Forelimb muscle (tissue), 1 donor: ENCODE results near the gene PPP1R7. TPM values are rescaled to one million over a fixed set of nuclear protein-coding genes. Genes with fewer than 3 reads are reported as not detected.

Source experiments
- DNase-seq: peaks from one replicate; pipeline ENCODE4 v3.0.0-alpha.2; 2013; ENCODE audit warnings: low read depth
- polyA plus RNA-seq: library from polyadenylated mRNA; unstranded; fragments of 120-200 nt; gene quantifications from one replicate; pipeline ENCODE4 v1.2.1, GENCODE V29; 2013; ENCODE audit not compliant: insufficient read length

PPP1R7 gene
- polyA plus RNA-seq, 1 donor: 71.0 TPM

DNA sequence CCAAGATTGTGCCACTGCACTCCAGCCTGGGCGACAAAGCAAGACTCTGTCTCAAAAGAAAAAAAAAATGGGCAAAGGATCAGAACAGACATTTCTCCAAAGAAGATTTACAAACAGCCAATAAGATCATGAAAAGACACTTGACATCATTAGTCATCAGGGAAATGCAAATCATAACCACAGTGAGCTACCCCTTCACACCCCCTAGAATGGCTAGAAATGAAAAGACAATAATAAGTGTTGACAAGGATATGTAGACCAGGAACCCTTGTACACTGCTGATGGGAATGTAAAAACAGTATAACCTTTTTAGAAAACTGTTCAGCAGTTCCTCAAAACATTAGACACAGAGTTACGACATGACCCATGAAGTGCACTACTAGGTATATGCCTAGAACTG lies 29.8 kb upstream of the PPP1R7 start:
- DNase-seq: no peak

DNA sequence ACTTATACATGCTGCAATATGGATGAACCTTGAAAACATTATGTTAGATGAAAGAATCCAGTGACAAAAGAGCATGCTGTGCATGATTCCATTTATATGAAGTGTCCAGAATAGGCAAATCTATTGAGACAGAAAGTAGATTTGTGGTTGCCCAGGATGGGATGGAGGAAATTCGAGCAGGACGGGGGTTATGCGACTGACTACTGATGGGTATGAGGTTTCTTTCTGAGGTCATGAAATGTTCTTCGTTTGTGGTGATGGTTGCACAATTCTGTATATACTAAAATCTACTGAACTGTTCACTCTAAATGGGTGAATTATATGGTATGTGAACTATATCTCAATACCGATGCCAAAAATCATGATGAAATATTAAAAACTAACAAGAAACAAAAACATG lies 29.3 kb upstream of the PPP1R7 start:
- no peak for DNase-seq

DNA sequence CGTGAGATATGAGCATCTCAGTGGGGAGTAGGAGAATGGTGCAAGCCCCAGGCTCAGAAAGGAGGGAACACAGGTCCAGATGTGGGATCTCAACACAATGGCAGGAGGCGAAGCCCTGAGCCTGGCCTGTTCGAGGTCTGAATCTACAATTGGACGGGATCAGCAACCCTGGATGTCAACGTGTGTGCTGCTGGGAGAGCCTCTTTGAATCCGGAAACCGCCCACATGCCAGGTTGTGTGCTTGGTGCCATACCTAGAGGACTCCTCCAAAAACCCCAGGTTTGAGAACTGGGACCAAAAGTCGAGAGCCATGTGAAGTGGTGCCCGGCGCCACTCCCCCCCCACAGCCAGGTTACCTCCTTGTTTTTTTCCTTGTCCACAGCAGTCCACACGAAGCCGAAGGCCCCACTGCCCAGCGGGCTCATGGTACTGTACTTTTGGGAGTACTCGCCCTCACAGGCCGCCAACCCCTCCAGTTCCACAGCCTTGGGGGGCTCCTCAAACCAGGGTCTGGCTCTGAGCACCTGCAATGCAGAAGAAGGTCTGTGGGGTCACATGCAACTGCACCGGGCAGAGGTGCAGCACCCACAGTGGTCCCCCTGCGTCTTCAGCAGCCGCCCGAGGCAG lies 27.8 kb upstream of the PPP1R7 start:
- no peak for DNase-seq

DNA sequence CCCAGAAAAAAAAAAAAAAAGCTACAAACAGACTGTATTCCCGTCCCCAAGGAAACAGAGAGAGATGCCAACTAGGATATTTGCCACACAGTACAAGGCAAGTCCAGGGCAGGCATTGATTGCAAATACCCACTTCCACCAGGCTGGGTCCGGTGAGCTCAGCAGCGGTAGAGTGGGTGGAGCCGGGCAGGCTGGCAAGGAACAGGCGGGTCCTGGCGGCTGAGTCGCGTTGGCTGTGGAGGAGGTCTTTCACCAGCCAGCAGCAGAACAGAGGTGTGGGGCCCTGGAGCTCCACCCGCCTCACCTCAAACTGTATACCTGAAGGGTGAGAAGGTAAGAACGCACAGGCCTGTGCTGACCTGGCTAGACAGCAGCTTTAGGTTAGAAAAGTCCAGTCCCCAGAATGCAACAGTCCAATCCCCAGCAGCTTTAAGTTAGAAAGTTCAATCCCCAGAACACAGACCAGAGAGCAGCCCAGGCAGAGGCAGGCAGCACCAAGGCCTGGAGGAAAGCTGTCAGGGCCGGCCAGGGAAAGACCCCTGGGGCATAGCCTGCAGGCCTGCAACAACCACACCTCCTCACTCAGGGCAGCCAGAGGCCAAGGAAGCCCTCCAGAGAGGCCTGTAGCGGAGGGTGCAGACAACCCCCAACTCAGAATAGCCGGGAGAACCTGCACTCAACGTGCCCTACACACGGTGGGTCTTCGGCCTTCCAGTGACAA lies 26.3 kb upstream of the PPP1R7 start:
- no peak for DNase-seq

DNA sequence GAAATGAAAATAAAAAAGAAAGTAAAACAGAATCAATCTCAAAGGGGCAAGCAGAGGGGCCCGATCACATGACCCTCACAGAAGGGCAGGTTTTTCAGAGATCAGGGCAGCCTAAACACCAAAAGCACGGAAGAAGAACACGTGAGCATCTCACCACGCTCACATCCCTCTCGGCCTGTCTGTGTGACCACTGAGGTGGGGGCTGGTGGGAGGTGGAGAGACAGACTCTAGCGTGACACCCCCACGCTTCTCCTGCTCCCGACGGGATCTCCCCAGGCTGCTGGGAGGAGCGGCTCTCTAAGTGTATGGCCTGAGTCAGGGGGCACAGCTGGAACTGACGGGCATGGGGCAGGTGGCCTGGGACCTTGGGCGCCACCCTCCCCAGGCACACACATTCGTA lies 24.6 kb upstream of the PPP1R7 start:
- DNase-seq: no peak

DNA sequence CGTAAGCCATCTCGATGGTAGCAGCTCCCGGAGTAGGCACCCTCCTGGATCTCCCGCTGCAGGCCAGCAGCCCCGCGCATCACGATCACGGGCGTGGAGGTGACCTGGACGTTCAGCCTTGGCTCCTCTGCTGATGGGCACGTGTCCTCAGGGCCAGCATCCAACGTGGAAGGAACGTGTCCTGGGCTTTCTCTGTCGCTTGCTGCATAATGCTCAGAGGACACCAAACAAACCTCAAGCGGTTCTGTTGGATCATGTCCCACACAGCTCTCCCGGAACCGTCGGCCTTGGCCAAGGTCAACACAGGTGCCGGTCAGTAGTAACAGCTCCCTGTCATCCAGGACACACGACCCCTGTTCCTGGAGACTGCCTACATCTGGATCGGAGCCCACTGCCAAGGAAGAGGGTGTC lies 24.1 kb upstream of the PPP1R7 start:
- no peak for DNase-seq

DNA sequence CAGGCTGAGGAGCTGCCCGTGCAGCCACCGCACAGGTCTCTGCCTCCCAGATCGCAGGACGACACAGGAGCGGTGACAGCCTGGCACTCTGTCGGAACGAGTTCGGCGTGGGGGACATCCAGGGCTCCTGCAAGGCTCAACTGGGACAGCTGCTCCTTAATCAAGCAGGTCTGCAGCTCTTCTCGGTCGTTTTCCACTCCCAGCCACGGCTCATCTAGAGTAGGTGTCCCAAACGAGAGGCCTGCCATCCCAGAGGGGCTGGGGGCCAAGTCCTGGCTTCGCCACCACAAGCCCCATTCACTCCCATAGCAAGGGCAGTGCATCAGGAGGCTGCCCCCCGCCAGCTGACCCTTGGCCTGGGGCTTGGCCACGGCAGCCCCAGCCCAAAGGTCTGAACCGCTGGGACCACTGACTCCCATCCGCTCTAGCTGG lies 23.5 kb upstream of the PPP1R7 start:
- DNase-seq: no peak

DNA sequence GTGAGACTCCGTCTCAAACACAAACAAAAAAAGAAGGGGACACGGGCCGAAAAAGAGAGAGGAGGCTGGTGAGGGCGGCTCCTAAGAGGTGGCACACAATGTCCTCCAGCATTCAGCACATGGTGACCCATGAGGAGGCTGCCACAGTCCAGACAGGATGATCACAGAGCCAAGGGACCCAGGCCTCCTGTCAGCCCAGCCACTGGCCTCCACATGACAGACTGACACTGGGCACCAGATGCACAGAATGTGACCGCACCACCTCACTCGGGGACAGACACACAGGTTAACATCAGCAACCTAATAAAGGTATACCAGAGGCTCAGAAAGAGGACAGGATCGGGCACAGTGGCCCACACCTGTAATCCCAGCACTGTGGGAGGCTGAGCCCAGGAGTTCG lies 22.0 kb upstream of the PPP1R7 start:
- DNase-seq: no peak

DNA sequence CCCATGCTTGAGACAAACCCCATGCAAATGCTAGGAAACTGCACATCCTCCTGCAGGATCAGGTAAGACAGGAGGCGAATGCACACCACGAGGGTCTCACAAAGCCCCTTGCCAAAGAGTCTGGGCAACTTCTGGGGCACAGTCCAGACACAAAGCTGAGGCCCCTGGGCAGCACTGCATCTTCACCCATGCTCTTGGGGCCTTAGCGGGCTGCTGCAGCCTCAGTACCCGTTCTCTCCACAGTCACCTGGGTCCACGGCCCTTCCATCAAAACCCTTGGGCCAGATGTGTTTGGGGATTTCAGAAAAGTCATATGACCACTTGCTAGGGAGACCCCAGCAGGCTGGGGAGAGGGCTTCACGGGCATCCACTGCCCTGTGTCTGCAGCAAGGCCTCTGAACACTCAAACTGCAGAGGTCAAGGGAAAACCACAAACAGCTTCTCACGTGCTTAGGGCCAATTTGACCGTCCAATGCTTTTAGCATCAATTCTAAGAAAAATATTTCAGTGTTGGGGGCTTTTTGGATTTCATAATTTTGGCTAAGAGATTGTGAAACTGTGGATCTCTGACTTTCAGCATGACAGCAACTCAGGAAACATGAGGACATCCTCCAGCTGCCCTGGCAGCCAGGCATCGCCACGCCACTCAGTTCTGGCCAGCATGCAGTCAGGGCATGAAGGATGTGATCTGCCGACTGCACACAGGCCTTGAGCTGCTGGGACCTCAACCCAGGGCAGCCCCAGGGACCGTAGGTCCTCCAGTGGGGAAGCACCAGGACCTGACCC lies 21.0 kb upstream of the PPP1R7 start:
- no peak for DNase-seq

DNA sequence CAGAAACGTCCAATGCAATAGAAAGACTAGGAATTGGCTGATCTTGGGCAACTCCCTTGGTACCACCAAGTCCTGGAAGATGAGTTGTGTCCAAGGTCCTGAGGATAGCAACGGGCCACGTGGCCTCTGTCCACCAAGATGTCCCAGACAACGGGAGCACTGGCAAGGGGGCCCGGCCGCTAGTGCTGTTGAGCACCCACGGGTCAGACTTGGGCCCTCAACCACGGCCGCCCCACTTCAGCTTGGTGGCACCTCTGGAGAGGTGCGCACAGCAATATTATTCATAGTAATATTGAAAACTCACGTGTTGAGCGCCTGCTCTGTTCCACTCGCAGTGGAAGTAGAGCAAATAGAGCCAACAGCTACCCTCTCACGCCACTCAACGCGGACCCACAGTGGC lies 20.0 kb upstream of the PPP1R7 start:
- DNase-seq: no peak

DNA sequence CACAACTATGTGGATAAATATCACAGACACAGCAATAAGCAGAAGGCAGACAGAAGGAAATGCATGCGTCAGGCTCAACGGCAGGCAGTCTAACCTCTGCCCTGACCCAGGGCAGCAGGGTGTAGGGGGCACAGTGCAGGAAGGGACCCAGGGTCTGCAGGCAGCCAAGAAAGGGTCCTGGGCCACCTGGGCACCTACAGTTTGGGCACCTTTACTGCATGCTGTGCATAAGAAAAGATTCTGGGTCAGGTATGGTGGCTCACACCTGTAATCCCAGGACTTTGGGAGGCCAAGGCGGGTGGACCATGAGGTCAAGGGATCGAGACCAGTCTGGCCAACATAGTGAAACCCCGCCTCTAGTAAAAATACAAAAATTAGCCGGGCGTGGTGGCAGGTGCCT lies 18.7 kb upstream of the PPP1R7 start:
- no peak for DNase-seq

DNA sequence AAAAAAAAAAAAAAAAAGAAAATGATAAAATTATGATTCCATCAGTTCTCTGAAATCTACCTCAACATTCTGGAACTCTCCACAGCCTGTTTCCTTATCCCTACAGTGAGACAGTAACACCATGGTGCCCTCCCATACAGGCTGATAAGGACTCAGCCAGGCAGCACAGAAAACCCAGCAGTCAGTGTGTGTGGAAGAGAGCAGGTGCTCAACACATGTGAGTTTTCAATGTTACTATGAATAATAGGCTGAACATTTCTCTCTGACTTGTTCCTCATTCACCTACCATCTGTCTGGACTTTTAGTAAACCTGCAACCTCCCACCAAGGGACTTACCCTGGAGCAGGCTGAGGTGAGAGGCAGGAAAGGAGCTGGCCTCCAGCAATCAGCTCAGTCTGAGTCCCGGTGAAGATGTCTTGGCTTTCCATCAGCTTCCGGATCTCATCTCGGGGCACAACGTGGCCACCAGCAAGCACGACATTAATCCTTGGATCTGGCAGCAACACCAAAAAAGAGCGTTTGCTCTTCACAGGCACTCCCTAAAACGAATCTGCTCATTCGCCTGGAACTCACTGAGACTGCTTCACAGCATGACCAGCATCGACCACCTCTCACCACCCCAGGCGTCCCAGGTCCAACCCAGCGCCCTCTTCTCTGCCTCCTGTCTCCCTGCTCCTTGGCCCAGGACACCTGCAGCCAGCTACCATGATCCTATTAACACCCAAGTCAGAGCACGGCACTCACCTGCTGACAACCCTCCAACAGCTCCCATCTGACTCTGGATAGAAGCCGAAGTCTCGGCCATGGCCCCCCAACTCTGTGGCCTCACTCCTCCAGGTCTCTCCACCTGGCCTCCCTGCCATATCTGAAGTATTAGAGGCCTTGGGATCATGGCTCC lies 17.5 kb upstream of the PPP1R7 start:
- no peak for DNase-seq

DNA sequence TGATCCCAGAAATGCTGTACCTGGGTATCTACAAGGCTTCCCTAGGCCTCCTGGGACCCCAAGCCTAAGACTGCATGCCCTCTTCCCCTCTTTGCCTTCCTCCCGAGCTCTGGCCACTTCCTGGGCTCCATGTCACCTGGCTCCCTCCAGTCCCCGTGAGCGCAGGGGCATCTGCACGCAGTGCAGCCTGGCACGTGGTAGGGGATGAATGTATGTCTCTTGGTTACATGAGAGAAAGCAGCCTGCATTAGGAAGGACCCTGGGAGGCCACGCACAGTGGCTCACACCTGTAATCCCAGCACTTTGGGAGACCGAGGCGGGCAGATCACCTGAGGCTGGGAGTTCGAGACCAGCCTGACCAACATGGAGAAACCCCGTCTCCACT lies 16.8 kb upstream of the PPP1R7 start:
- DNase-seq: no peak

DNA sequence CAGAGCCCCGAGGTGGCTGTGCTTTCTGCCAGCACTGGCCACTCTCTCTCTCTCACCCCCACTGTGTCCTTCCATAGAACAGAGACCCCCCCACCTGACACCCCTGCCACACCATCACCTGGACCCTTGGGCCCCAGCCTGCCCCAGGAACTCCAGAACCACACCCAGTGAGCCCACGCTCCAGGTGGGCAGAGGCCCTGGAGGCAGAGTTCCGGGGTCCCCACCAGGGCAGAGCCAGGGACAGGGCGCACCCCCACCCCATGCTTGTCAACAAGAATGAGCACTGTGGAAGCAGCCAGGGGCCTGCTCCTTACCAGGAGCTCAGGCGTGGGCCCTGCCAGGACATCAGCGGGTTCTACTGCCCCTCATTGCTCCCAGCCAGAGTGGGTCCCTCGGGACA lies 15.6 kb upstream of the PPP1R7 start:
- DNase-seq: no peak

DNA sequence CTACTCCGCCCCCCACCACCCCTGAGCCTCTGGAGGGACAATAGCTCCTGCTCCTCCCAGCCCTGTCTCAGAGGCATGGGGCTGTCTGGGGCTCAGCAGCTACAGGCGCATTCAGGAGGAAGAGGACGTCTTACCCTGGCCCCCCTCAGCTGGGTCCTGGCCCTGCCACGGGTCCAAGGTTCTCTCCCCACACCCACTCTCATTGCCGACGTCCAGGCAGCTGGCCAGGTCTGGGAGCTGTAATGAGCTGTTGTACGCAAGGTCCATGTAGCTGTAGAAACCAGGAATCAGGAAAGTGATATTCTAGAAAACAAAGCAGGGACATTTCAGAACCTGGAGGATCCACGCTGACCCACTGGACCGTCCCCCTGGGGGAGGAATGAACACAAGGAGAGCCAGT lies 14.5 kb upstream of the PPP1R7 start:
- no peak for DNase-seq

DNA sequence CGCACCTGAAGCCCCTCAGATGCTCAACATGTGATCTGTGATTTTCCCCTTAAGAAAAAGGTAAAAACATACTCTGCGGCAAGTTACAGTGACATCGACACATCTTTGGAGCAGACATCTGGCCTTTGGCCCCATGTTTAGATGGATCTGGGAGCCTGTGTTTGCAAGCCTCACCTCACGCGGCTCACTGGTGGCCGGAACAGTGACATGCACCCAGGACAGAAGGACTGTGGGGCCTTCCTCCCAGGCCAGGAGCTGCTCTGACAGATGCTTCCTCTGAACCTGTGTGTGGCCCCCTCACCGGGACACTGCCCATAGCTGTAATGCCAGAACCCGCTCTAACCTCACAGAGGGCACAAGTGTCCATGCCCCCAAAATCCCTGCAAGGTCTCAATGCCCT lies 14.1 kb upstream of the PPP1R7 start:
- DNase-seq: no peak

DNA sequence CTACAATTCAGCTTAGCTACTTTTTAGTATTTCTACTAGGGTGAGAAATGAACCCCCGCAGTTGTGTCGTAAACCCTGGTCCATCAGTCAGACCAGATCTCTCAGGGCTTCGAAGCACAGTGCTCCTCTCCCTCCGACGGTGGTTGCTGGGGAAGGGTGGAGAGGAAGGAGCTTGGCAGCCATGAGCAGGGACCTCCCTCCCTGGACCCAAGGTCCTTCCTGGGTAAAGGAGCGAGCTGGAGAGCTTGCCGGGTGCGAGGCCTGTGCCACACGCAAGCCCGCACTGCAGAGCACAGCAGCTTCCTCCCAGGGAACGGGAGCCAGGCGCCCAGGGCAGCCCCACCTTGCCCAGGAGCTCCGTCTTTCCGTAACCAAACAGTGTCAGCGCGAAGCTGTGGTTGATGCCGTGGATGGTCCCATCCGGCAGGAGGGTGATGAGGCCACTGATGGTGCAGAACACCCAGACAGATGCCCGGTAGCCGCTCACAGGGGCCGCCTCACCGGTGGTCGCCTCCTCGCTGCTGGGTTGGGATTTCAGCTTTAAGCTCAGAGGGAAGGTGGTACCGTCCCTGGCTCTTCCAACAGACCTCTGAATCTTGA lies 13.5 kb upstream of the PPP1R7 start:
- no peak for DNase-seq

DNA sequence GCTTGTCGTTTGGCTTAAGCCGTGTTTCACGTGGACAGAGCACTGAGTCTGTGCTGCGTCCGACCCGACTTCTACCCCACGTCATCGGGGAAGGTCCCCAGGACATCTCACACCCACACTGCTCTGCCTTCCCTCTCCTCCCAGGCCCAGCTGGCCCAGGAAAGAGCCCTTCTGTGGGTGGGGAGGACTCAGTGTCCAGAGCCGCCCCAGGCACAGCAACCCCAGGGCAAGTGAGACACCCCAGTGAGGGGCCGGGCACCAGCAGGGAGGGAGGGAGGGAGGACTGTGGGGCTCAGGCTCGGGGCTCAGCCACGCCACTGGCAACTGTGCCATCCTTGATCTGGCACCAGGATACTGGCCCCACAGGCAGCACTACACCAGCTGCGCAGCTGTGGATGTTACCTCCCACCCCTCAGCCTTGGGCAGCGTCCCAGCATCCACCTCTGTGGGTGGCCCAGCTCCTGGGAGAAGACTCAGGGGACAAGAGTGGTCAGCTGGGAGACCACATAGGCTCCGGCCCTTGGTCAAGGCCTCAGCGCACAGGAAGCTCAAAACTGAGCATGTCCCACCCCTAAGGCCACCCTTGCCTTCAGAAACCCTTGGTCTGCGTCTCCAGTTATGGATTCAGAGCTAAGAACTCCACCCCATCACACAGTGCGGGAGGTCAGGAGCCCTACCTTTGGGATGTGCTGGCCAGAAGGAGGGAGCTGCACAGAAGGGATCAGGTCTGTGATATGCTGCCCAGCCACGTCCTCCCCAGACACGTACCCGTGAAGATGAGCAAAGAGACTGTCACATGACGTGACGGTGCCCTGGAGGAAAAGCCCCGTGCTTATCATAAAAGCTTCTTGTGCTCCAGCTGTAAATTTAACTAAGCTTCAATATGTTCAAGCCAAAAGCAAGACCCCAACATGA lies 12.7 kb upstream of the PPP1R7 start:
- no peak for DNase-seq

DNA sequence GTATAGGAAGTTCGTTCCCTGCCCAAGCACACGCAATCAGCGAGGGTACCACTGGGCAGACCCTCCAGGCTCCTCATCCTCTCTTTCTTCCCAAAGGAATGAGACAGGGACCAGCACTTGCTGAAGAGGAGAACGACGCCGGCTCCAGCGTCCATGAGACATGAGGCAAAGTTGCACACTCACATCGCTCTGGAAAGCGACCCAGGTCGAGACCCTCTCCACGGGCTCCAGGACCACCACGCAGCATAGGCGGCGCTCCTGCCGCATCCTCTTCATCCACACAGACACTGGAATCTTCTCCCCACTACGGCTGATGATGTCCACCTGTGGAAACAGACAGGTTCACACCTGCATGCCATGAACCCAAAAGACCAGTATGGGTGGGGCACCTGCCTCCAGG lies 11.8 kb upstream of the PPP1R7 start:
- DNase-seq: no peak
